ENCODE measurements around the gene P2RY6.
A peak's percentile ranks its signal among the peaks of the same experiment; 100 is the strongest.

P2RY6 gene

GRCh38 chr11:73237471-73238290, 34.5 kb upstream of the P2RY6 start:
- no peak for DNase-seq (ENCODE audit: low read depth, low spot score)

DNA sequence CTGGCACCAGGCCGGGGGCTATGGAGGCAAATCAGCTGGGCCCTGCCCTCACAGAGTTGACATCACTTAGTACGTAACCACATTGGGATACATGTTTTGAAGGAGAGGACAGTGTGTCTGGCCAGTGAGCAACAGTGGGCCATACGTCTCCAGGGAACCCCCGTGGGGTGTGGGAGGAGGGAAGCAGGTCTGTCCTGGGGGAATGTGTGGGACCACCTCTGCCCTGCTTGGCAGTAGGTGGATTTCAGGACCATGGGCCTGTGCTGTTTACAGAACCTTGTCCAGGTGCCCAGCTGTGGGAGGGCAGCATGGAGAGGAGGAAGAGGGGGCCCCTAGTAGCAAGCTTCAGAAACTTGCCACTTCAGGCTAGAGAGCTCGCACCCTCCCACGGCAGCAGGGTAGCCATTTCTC, 33.0 kb upstream of the P2RY6 start:
- no peak for DNase-seq (ENCODE audit: low read depth, low spot score)

DNA sequence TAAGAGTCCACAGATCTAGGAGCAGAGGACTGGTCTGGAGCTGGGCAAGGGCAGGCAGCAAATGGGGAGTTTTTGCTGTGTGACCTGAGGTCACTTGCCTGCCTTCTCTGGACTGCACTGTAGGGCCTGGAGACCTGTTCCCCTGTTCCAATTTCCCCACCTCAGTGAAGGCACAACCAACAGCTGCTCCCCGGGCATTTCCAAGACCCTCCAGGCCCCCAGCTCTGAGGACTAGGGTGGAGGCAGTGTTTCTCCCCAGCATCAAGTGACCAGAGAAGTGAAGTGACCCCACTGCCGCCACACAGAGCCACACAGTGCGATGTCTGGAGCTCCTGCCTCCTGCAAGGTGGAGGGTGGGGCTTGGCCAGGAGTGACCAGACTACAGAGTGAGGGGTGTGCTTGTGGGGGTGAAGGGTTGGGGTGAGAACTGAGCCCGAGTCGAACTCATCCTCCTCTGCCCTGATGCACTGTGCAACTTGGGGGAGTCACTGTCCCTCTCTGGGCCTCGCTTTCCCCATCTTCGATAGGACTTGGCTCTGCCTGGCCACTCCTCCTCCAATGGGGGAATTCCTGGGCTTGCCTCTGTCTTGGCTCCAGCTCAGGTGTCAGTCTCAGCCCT, 32.5 kb upstream of the P2RY6 start:
- DNase-seq (ENCODE audit: low read depth, low spot score), result no peak

GRCh38 chr11:73240190-73240781, 31.9 kb upstream of the P2RY6 start:
- no peak for DNase-seq (ENCODE audit: low read depth, low spot score)

GRCh38 chr11:73241300-73241699, 30.8 kb upstream of the P2RY6 start:
- no peak for DNase-seq (ENCODE audit: low read depth, low spot score)

DNA sequence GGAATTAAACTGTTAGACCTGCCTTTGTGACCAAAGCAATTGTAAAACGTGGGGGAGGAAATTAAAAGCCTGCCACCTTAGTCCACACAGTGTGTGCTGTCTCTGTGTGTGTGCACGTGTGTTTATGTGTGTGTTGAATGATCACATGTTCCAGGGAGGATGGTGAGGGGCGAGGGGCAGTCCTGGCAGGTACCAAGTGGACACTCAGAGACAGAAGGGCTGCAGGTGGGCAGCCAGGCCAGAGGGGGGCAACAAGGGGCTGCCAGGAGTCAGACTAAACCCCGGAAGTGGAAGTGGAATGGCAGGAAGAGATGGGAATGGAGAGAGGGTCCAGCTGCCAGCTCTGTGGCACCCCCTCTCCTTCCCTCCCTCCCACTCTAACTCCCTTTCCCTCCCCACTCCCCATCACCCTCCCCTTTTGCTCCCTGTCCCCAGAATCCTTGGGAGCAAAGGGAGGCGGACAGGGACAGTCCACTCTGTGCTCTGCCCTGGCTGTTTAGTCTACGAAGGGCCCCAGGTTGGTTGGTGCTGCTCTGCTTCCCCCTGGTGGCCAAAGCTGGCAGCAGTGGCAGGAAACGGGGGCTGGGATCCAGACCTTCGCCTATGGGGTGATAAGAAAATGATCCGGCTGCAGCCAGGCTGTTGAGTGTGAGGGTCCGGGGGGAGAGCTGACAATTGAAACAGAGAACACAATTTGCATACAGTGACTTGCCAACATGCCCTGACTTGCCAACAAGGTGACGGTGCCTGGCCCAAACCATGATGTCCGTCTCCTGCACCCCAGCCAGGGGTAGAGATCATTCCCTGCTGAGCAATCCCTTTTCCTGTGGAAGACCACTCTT, 29.7 kb upstream of the P2RY6 start:
- peak; percentile 31 for DNase-seq (ENCODE audit: low read depth, low spot score)

- DNase-seq (ENCODE audit: low read depth, low spot score), result no peak
Observed at GRCh38 chr11:73243093-73243485, 29.0 kb upstream of the P2RY6 start.

DNA sequence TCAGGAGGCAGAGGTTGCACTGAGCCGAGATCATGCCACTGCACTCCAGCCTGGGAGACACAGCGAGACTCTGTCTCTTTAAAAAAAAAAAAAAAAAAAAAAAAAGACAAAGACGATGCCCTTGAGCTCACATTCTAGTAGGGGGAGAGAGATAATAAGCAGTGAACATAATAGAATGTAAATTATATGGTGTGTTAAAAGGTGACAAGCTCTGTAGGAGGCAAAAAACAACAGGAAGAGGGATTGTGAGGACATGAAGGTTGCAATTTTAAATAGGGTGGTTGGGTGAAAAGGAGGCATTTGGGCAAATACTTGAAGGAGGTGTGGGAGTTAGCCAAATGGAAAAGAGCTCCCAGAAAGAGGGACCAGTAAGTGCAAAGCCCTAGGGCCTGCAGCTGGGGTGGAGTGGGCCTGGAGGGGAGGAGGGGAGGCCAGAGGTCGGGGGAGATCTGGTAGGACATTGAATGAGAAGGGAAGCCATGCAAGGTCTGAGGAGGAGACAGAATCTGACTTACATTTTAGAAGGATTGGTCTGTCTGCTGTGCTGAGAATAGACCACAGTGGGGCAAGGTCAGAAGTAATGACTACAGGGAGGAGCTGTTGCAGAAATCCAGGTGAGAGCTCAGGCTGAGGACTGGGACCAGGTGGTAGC, 27.4 kb upstream of the P2RY6 start:
- DNase-seq (ENCODE audit: low read depth, low spot score), result no peak

- DNase-seq (ENCODE audit: low read depth, low spot score), result no peak
Observed at GRCh38 chr11:73245461-73245860, 26.7 kb upstream of the P2RY6 start.

DNA sequence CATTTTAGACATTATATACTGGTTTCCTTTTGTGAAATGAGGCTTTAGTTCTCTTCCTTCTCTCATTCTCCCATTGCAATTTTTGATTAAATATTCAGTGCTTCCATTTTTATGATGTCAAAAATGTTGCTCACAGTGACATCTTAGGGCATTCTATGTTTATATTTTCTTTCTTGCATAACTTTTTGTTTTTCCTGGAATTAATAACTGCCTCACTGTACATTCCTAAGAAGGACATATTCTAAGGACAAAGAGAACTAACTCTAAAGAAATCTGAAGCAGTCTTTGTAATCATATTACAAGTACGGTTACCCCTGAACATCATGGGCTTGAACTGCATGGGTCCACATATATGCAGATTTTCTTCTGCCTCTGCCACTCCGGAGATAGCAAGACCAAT, 25.8 kb upstream of the P2RY6 start:
- DNase-seq (ENCODE audit: low read depth, low spot score), result no peak

DNA sequence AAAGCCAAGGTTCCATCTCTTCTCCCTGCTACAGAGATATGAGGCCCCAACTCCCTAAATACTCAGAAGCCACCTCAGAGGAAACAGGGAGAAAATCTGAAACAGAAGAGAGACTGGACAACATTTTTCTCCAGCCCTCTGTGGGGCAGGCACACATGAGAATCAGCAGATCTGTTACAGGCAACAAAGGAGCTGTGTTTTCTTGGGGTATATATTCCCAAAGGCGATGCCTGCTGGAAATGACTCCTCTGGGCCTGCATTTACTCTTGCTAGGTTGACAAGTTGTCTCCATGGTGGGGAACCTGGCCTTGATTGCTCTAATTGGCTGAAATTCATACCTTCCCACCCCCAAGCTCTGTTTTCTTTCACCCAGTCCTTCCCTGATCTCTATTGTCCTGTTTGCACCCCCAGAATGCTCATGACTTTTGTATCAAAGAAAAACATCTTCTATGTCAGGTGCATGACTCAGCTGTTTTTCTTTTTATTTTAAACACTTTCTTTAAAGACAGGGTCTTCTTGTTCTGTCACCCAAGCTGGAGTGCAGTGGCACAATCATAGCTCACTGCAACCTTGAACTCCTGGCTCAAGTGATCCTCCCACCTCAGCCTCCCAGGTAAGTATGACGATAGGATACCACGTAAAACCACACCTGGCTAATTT, 23.5 kb upstream of the P2RY6 start:
- DNase-seq (ENCODE audit: low read depth, low spot score), result no peak

DNA sequence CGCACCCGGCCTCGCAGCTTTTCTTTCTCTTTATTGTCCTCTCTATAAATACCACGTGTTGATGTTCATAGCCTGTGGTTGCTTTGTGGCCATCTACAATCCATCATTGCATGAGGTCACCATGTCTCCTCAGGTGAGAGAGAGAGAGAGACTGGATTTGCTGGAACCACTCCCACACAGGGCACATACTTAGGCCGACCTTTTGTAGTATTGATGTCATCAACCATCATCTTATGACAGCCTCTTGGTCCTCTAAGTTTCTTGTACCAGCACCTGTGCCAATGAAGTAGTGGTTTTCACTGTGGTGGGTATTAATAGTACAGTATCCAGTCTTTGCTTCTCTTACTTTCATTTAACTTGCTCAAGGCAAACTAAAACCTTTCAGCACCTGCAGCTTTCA, 22.8 kb upstream of the P2RY6 start:
- no peak for DNase-seq (ENCODE audit: low read depth, low spot score)

GRCh38 chr11:73249853-73250783, 22.0 kb upstream of the P2RY6 start:
- DNase-seq (ENCODE audit: low read depth, low spot score), result no peak

DNA sequence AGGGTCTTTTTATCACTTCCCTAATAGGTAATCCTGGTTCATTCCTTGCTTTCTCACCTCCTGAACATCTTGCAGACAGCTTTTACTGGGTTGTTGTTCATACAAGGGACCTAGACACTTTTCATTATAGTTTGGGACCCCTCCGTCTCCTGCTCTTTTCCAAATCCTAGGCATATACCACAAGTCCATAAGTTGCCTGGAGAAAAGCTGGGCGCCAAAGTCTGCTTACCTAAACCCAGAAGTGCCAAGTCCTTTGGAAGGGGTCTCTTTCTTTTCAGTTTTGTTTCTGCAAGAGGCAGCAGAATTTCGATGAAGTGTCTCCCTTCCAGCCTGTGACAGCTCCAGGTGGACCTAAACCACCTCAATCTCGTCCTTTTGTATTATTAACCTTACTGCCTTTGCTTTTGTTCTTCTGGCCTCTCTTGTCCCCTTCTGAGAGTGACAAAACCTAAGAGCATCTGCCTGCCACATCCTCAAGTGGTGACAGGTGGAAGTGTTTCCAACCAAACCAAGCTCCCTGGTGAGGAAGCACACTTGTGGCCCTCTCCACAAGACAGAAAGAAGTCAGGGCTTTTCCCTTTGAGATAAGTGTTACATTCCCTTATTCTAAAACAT, 19.5 kb upstream of the P2RY6 start:
- DNase-seq (ENCODE audit: low read depth, low spot score), result no peak

DNA sequence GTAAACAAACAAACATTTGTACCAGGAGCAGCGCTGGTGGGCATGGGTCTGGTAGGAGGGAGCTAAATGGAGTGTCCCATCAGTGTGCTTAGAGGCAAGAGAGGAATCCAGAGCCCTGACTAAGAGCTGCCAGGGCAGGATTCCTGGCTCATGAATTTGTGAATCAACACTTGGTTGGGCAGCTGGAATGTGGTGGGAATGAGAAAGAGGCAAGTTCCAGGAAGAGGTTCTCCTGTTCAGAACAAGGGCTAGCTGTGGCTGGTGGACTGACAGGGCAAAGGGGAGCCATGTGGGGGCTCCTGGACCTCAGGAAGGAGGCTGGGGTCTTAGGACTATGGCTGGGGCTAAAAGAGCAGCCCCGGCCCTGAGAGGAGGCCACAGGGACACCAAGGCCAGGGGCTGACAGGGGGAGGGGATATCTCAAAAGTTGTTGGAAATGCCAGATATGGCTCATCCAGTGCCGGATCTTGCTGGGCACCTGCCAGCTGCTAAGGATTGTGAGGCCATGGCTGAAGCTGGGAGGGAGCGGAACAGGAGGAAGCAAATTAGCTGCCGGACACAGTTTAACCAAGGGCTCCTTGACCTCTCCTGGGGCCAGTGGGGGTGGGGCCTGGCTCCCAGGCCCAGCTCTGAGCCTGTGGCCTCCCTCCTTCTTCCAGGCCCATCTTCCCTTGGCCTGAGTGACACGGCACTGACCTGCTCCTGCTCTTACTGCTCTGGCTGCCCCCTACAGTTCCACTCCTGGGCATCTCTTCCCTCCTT, 14.6 kb upstream of the P2RY6 start:
- no peak for DNase-seq (ENCODE audit: low read depth, low spot score)

DNA sequence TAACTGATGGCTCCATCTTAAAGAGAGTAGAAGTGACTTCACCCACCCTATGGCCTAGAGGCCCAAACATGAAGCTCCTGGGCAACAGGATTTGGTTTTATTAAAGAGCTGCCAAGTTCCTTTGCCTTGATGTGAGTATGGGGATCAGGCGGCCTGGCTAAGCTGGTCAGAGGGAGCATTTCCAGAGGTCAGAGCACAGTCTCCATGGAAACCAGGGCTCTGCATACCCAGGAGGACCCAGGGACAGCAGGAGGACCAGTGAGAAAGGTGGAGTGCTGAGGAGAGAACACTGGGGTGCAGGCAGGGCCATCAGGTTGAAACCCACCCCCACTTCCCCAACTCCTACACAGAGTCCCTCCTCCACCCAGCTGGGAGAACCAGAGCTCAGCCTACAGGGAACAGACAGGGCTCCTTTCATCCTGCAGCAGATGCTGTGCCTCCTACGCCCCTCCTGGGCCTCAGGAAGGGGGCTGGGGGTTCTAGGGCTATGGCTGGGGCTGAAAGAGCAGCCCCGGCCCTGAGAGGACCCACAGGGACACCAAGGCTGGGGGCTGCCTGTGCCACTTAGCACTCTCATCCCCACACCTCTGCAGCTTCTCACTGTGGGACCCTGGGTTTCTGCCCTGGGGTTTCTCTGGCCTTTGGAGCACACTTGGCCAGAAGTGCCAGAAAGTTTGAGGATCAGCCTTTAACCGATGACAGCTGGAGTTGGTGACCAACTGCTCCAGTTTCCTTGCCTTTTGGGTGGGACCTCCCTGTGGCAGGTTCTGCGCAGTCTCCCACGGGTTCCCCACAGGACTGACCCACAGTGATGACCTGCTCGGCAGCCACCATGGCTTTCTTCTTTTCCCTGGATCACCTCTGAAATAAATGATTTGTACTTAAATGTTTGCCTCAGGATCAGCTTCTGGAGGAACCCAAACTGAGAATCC, 13.8 kb upstream of the P2RY6 start:
- DNase-seq (ENCODE audit: low read depth, low spot score), result no peak

GRCh38 chr11:73259406-73260126, 12.6 kb upstream of the P2RY6 start:
- no peak for DNase-seq (ENCODE audit: low read depth, low spot score)
